Adrenal gland (tissue), 5 donors: ENCODE measurements around the gene APLP1.

Source experiments
- CTCF ChIP-seq, 6 experiments: fragments of 450-650 bp in 4 of 6; fragments of 200-600 bp in 2 of 6; sonication (generic) in 1 of 6; IDR thresholded peaks; 1 replicate in 5 of 6; 2 replicates in 1 of 6; pipeline versions ENCODE4 v1.5.1 to v1.8.0; 2016 to 2021; ENCODE audit warnings: antibody characterized with exemption in 6 of 6, mild to moderate bottlenecking in 2 of 6, moderate library complexity in 1 of 6
- POLR2A ChIP-seq, 2 donors: fragments of 450-650 bp; IDR thresholded peaks; one replicate each; pipeline ENCODE4 v1.6.1; 2017; ENCODE audit warnings: antibody characterized with exemption in 2 of 2, mild to moderate bottlenecking in 2 of 2, moderate library complexity in 1 of 2
- donor health status: DM: no; HTN: no; CAD: no.

GRCh38 chr19:35868823-35869326 lies 501 bp downstream of the APLP1 start:
- TF ChIP-seq CTCF (IDR thresholded peaks at IDR 0.05) (no peak), POLR2A (IDR thresholded peaks at IDR 0.05) (no peak)
